Measurements from ENCODE around the gene TOR4A. TPM values are rescaled to one million over a fixed set of nuclear protein-coding genes. Genes with fewer than 3 reads are reported as not detected.

TOR4A gene
- total RNA-seq, 8 experiments from 2014 or later = 0.11 to 14.2 (median 0.71) TPM

- 0% methylated on average over 2 of the region's 16 CpGs; no CpG with 5 or more reads in 9 of the 10 experiments for WGBS, 10 experiments
- Histone ChIP-seq H3K4me1 (replicated peaks in 1 of 2) (peaks cover 55 to 64% of the 10 kb centered on the region in 2 donors), H3K27ac (peak overlapping the region in 1 of 2 donors; percentile 39), H3K4me3 (no peak overlapping the region)
- in situ Hi-C loops (cut with MboI; ENCODE audit: low pct_unique_long_range_greater_than_20kb in 2 of 9, low sequenced_read_pairs in 9 of 9, unreplicated experiment in 9 of 9) = loop anchor here in 6 of 9 experiments (25.0 kb wide), 2 partner anchors 108 to 233 kb away; partner anchors contain the start of genes EXD3 (in 5 of the 6) and NOXA1 (in 5 of the 6)
- peak in 5 of 8 experiments; percentile 2 to 28 (median 7) for ATAC-seq (replicated peaks in 6 of 8)
These were observed 27.0 kb downstream of the TOR4A start for GRCh38 chr9:137304383-137305059.

DNA sequence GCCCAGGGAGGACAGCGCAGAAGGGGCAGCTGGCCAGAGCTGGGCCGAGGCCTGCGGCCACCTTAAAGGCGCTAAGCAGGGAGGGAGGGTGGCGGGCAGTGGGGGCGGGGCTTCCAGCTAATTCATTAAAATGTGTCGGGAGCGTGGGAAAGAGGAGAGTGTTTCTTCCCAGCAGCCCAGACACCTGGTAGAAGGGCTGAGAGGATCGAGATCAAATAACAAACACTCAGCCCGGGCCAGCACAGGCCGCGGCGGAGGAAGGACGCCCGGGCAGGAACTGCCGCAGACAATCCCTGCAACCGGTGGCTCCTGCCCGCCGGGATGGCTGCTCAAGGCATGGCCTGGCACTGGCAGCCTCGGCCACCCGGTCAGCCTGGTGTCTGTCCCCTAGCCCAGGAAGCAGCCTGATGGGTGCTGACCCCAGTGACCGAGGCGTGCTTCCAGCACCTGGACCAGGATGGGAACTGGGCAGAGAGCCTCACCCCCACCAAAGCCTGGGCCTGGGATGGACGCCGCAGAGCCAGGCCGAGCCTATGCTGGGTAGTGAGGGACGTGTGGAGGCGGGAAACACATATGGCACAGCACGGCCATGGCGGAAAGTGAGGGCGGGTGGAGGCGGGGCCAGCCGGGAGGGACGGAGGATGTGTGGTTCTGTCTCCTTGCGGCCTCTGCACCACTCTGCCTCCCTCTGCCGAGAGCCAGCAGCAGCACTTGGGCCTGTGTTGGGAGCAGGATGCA, 27.7 kb downstream of the TOR4A start:
- H3K27ac ChIP-seq = peak overlapping the region; percentile 14 to 78
- peaks cover 51 to 64% of the 10 kb centered on the region in 2 donors for H3K4me1 ChIP-seq (replicated peaks in 1 of 2)
- WGBS, 10 experiments = 0 to 33% (median 6%) methylated on average over 2 to 9 of the region's 36 CpGs; no CpG with 5 or more reads in 7 of the 10 experiments

GRCh38 chr9:137305798-137306065, 28.2 kb downstream of the TOR4A start:
- ATAC-seq (replicated peaks in 6 of 8) = no peak
- H3K27ac ChIP-seq = peak overlapping the region in 1 of 2 donors; percentile 78
- no peak overlapping the region for H3K4me3 ChIP-seq
- in situ Hi-C loops (cut with MboI; ENCODE audit: low pct_unique_long_range_greater_than_20kb in 2 of 9, low sequenced_read_pairs in 9 of 9, unreplicated experiment in 9 of 9) = loop anchor here in 6 of 9 experiments (25.0 kb wide), 2 partner anchors 107 to 232 kb away; partner anchors contain the start of genes EXD3 (in 5 of the 6) and NOXA1 (in 5 of the 6)
- no CpG with 5 or more reads among the region's 8 CpGs for WGBS, 10 experiments
- peaks cover 54 to 69% of the 10 kb centered on the region in 2 donors for H3K4me1 ChIP-seq (replicated peaks in 1 of 2)

More for the DNA sequence above, 27.7 kb downstream of the TOR4A start:
- in situ Hi-C loops (cut with MboI; ENCODE audit: low pct_unique_long_range_greater_than_20kb in 2 of 9, low sequenced_read_pairs in 9 of 9, unreplicated experiment in 9 of 9) = loop anchor here in 6 of 9 experiments (25.0 kb wide), 2 partner anchors 107 to 232 kb away; partner anchors contain the start of genes EXD3 (in 5 of the 6) and NOXA1 (in 5 of the 6)
- ATAC-seq (replicated peaks in 6 of 8) = peak in 7 of 8 experiments; percentile 12 to 45 (median 33)
- peak overlapping the region in 3 of 5 donors; percentile 8 to 17 (median 9) for H3K4me3 ChIP-seq

GRCh38 chr9:137306066-137306849, 28.7 kb downstream of the TOR4A start:
- Histone ChIP-seq H3K27ac (peak overlapping the region in 1 of 2 donors; percentile 78), H3K4me3 (no peak overlapping the region), H3K4me1 (replicated peaks in 1 of 2) (peaks cover 59 to 75% of the 10 kb centered on the region in 2 donors)
- ATAC-seq (replicated peaks in 6 of 8) = no peak
- in situ Hi-C loops (cut with MboI; ENCODE audit: low pct_unique_long_range_greater_than_20kb in 2 of 9, low sequenced_read_pairs in 9 of 9, unreplicated experiment in 9 of 9) = loop anchor here in 6 of 9 experiments (25.0 kb wide), 2 partner anchors 106 to 231 kb away; partner anchors contain the start of genes EXD3 (in 5 of the 6) and NOXA1 (in 5 of the 6)
- WGBS, 10 experiments = 90% methylated on average over 4 of the region's 30 CpGs; no CpG with 5 or more reads in 9 of the 10 experiments

GRCh38 chr9:137306850-137307254, 29.3 kb downstream of the TOR4A start:
- ATAC-seq (replicated peaks in 6 of 8) = no peak
- Histone ChIP-seq H3K27ac (no peak overlapping the region), H3K4me3 (no peak overlapping the region), H3K4me1 (replicated peaks in 1 of 2) (peaks cover 59 to 78% of the 10 kb centered on the region in 2 donors)
- in situ Hi-C loops (cut with MboI; ENCODE audit: low pct_unique_long_range_greater_than_20kb in 2 of 9, low sequenced_read_pairs in 9 of 9, unreplicated experiment in 9 of 9) = loop anchor here in 6 of 9 experiments (25.0 kb wide), 2 partner anchors 105 to 230 kb away; partner anchors contain the start of genes EXD3 (in 5 of the 6) and NOXA1 (in 5 of the 6)
- 80% methylated on average over 1 of the region's 23 CpGs; no CpG with 5 or more reads in 9 of the 10 experiments for WGBS, 10 experiments

GRCh38 chr9:137307255-137308056, 29.9 kb downstream of the TOR4A start:
- WGBS, 10 experiments = 60 to 76% methylated on average over 1 to 5 of the region's 30 CpGs; no CpG with 5 or more reads in 8 of the 10 experiments
- peak overlapping the region in 1 of 2 donors; percentile 48 for H3K27ac ChIP-seq
- in situ Hi-C loops (cut with MboI; ENCODE audit: low pct_unique_long_range_greater_than_20kb in 2 of 9, low sequenced_read_pairs in 9 of 9, unreplicated experiment in 9 of 9) = loop anchor here in 6 of 9 experiments (25.0 kb wide), 2 partner anchors 105 to 230 kb away; partner anchors contain the start of genes EXD3 (in 5 of the 6) and NOXA1 (in 5 of the 6)
- peaks cover 59 to 78% of the 10 kb centered on the region in 2 donors for H3K4me1 ChIP-seq (replicated peaks in 1 of 2)
- no peak for ATAC-seq (replicated peaks in 6 of 8)
- H3K4me3 ChIP-seq = no peak overlapping the region

GRCh38 chr9:137308057-137308619, 30.6 kb downstream of the TOR4A start:
- Histone ChIP-seq H3K4me3 (no peak overlapping the region), H3K27ac (peak overlapping the region in 1 of 2 donors; percentile 48), H3K4me1 (replicated peaks in 1 of 2) (peaks cover 55 to 72% of the 10 kb centered on the region in 2 donors)
- WGBS, 10 experiments = no CpG with 5 or more reads among the region's 20 CpGs
- in situ Hi-C loops (cut with MboI; ENCODE audit: low pct_unique_long_range_greater_than_20kb in 2 of 9, low sequenced_read_pairs in 9 of 9, unreplicated experiment in 9 of 9) = loop anchor here in 6 of 9 experiments (25.0 kb wide), 2 partner anchors 104 to 229 kb away; partner anchors contain the start of genes EXD3 (in 5 of the 6) and NOXA1 (in 5 of the 6)
- ATAC-seq (replicated peaks in 6 of 8) = peak in 4 of 8 experiments; percentile 1 to 7 (median 4)

GRCh38 chr9:137309368-137310188, 32.1 kb downstream of the TOR4A start:
- 91 to 100% (median 100%) methylated on average over 2 to 4 of the region's 15 CpGs; no CpG with 5 or more reads in 6 of the 10 experiments for WGBS, 10 experiments
- H3K27ac ChIP-seq = no peak overlapping the region
- in situ Hi-C loops (cut with MboI; ENCODE audit: low pct_unique_long_range_greater_than_20kb in 2 of 9, low sequenced_read_pairs in 9 of 9, unreplicated experiment in 9 of 9) = loop anchor here in 6 of 9 experiments (25.0 kb wide), 2 partner anchors 103 to 228 kb away; partner anchors contain the start of genes EXD3 (in 5 of the 6) and NOXA1 (in 5 of the 6)
- H3K4me1 ChIP-seq (replicated peaks in 1 of 2) = peaks cover 64 to 72% of the 10 kb centered on the region in 2 donors
- H3K4me3 ChIP-seq = no peak overlapping the region
- ATAC-seq (replicated peaks in 6 of 8) = no peak

GRCh38 chr9:137310189-137311052, 32.9 kb downstream of the TOR4A start:
- WGBS, 10 experiments = 40 to 90% (median 86%) methylated on average over 2 to 5 of the region's 20 CpGs; no CpG with 5 or more reads in 5 of the 10 experiments
- Histone ChIP-seq H3K4me3 (no peak overlapping the region), H3K27ac (no peak overlapping the region), H3K4me1 (replicated peaks in 1 of 2) (peaks cover 64 to 74% of the 10 kb centered on the region in 2 donors)
- in situ Hi-C loops (cut with MboI; ENCODE audit: low pct_unique_long_range_greater_than_20kb in 2 of 9, low sequenced_read_pairs in 9 of 9, unreplicated experiment in 9 of 9) = loop anchor here in 6 of 9 experiments (25.0 kb wide), 2 partner anchors 102 to 227 kb away; partner anchors contain the start of genes EXD3 (in 5 of the 6) and NOXA1 (in 5 of the 6)
- ATAC-seq (replicated peaks in 6 of 8) = peak in 1 of 8 experiments; percentile 35

Measured in motor neuron (in vitro differentiated cells).